Thoracic aorta (tissue), 2 donors: ENCODE results near the gene COQ8B. TPM values are rescaled to one million over a fixed set of nuclear protein-coding genes. Genes with fewer than 3 reads are reported as not detected.

Experiments
- ATAC-seq: fragments of 150-250 bp; one replicate; pipeline ENCODE4 v1.8.0; 2017; ENCODE audit warnings: low read depth; ENCODE audit not compliant: insufficient number of reproducible peaks, low FRiP score
- DNase-seq: peaks from one replicate; pipeline ENCODE4 v3.0.0-alpha.2; 2020; ENCODE audit warnings: low spot score
- H3K27ac ChIP-seq, 2 donors: fragments of 200-600 bp; sonication (generic); 1 replicate in 1 of 2; 2 replicates in 1 of 2; pipeline ENCODE4 v1.5.1; 2016; ENCODE audit warnings: mild to moderate bottlenecking in 2 of 2, moderate library complexity in 2 of 2
- H3K27me3 ChIP-seq: fragments of 200-600 bp; sonication (generic); replicated peaks from 2 replicates; pipeline ENCODE4 v1.6.0; 2016; ENCODE audit warnings: mild to moderate bottlenecking; ENCODE audit not compliant: insufficient read depth
- H3K36me3 ChIP-seq: fragments of 200-600 bp; sonication (generic); one replicate; pipeline ENCODE4 v1.5.1; 2016
- H3K4me1 ChIP-seq, 2 donors: fragments of 200-600 bp; sonication (generic); 1 replicate in 1 of 2; 2 replicates in 1 of 2; pipeline versions ENCODE4 v1.5.1 to v1.6.0; 2016; ENCODE audit warnings: low read depth in 2 of 2, mild to moderate bottlenecking in 1 of 2; ENCODE audit not compliant: control insufficient read depth in 1 of 2
- H3K4me3 ChIP-seq: fragments of 200-600 bp; sonication (generic); 2 replicates; pipeline ENCODE4 v1.5.1; 2016; ENCODE audit warnings: mild to moderate bottlenecking
- H3K9me3 ChIP-seq: fragments of 200-600 bp; sonication (generic); 2 replicates; pipeline ENCODE4 v1.5.1; 2016
- total RNA-seq, 2 donors: library from RNA; depleted of rRNA; stranded (reverse); fragments of >200 nt; gene quantifications; one replicate each; pipeline versions ENCODE4 v1.1.0 to v1.2.3, GENCODE V29; 2016
- TF ChIP-seq, protein P1 (sequence below): fragments of 200-600 bp; sonication (generic); IDR thresholded peaks from one replicate; pipeline ENCODE4 v1.5.1; 2019; ENCODE audit warnings: antibody characterized with exemption

COQ8B gene
- total RNA-seq, 2 donors from 2014 or later: 53.6 to 127 TPM

- H3K27me3 ChIP-seq: no peaks in the 10 kb centered on the region
- ATAC-seq: no peak
- H3K9me3 ChIP-seq: no peaks in the 10 kb centered on the region
- DNase-seq: no peak
- peak overlapping the region; percentile 87 for H3K4me3 ChIP-seq
- TF ChIP-seq, protein P1, sequence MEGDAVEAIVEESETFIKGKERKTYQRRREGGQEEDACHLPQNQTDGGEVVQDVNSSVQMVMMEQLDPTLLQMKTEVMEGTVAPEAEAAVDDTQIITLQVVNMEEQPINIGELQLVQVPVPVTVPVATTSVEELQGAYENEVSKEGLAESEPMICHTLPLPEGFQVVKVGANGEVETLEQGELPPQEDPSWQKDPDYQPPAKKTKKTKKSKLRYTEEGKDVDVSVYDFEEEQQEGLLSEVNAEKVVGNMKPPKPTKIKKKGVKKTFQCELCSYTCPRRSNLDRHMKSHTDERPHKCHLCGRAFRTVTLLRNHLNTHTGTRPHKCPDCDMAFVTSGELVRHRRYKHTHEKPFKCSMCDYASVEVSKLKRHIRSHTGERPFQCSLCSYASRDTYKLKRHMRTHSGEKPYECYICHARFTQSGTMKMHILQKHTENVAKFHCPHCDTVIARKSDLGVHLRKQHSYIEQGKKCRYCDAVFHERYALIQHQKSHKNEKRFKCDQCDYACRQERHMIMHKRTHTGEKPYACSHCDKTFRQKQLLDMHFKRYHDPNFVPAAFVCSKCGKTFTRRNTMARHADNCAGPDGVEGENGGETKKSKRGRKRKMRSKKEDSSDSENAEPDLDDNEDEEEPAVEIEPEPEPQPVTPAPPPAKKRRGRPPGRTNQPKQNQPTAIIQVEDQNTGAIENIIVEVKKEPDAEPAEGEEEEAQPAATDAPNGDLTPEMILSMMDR: no peak
- peaks cover 14% of the 10 kb centered on the region for H3K36me3 ChIP-seq
- H3K4me1 ChIP-seq: peaks cover 21 to 42% of the 10 kb centered on the region in 2 donors
- H3K27ac ChIP-seq: peak overlapping the region; percentile 99
These were observed 4.4 kb upstream of the COQ8B start for GRCh38 chr19:40721140-40721486.

DNA sequence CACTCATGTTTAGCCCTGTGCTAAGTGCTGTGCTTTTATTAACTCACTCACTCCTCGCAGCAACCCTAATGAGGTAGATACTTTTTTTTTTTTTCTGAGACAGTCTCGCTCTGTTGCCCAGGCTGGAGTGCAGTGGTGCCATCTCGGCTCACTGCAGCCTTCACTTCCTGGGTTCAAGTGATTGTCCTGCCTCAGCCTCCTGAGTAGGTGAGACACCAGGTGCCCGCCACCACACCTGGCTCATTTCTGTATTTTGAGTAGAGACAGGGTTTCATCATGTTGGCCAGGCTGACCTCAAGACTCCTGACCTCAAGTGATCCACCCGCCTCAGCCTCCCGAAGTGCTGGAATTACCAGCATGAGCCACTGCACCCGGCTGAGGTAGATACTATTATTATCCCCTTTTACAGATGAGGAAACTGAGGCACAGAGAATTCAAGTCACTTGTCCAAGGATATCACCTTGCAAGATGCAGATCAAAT lies 2.8 kb upstream of the COQ8B start:
- ATAC-seq (no peak), DNase-seq (no peak)
- Histone ChIP-seq H3K4me3 (peak overlapping the region; percentile 87), H3K36me3 (peaks cover 7% of the 10 kb centered on the region), H3K27ac (peak overlapping the region; percentile 99), H3K4me1 (peaks cover 22 to 49% of the 10 kb centered on the region in 2 donors), H3K27me3 (no peaks in the 10 kb centered on the region), H3K9me3 (no peaks in the 10 kb centered on the region)
- TF ChIP-seq, protein P1: no peak

GRCh38 chr19:40718774-40719391 lies 2.2 kb upstream of the COQ8B start:
- H3K4me1 ChIP-seq: peaks cover 27 to 54% of the 10 kb centered on the region in 2 donors
- TF ChIP-seq, protein P1: no peak
- H3K9me3 ChIP-seq: no peaks in the 10 kb centered on the region
- DNase-seq: no peak
- H3K27me3 ChIP-seq: no peaks in the 10 kb centered on the region
- H3K4me3 ChIP-seq: peak overlapping the region; percentile 87
- H3K27ac ChIP-seq: peak overlapping the region; percentile 99
- ATAC-seq: no peak
- peaks cover 5% of the 10 kb centered on the region for H3K36me3 ChIP-seq

DNA sequence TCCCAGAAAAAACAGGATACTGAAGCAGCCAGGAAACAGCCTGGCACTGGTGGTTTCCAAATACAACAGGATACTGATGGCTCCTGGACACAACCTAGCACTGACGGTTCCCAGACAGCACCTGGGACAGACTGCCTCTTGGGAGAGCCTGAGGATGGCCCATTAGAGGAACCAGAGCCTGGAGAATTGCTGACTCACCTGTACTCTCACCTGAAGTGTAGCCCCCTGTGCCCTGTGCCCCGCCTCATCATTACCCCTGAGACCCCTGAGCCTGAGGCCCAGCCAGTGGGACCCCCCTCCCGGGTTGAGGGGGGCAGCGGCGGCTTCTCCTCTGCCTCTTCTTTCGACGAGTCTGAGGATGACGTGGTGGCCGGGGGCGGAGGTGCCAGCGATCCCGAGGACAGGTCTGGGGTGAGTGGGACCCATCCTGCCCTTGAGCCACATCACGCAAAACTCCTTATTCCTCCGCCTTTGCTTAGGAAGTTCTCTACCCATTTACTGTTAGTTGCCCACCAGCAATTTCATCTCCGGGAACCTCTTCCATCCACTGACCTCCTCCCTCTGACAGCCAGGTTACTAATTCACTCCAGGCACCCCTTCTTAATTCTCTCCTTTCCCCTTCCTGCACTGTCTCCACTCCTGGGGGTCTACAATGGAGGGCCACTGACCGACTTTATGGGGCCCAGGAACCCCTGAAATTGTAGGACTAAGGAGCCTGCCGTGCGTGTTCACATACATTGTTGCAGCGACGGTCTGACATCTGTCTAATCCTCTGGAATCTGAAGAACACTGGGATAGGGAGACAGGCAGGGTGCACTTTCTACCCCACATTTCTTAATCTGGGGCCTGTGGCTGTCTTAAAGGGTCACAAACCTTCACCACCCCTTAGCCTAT lies 1.4 kb upstream of the COQ8B start:
- DNase-seq: no peak
- peak overlapping the region; percentile 99 for H3K27ac ChIP-seq
- TF ChIP-seq, protein P1: no peak
- peak overlapping the region; percentile 87 for H3K4me3 ChIP-seq
- no peak for ATAC-seq
- no peaks in the 10 kb centered on the region for H3K9me3 ChIP-seq
- H3K27me3 ChIP-seq: no peaks in the 10 kb centered on the region
- no peaks in the 10 kb centered on the region for H3K36me3 ChIP-seq
- peaks cover 27 to 56% of the 10 kb centered on the region in 2 donors for H3K4me1 ChIP-seq

DNA sequence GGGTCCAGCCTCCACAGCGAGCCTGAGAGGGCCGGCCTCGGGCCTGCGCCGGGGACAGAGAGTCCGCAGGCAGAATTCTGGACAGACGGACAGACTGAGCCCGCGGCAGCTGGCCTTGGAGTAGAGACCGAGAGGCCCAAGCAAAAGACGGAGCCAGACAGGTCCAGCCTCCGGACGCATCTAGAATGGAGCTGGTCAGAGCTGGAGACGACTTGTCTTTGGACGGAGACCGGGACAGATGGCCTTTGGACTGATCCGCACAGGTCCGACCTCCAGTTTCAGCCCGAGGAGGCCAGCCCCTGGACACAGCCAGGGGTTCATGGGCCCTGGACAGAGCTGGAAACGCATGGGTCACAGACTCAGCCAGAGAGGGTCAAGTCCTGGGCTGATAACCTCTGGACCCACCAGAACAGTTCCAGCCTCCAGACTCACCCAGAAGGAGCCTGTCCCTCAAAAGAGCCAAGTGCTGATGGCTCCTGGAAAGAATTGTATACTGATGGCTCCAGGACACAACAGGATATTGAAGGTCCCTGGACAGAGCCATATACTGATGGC lies 716 bp upstream of the COQ8B start:
- H3K36me3 ChIP-seq: no peaks in the 10 kb centered on the region
- H3K9me3 ChIP-seq: no peaks in the 10 kb centered on the region
- H3K27ac ChIP-seq: peak overlapping the region; percentile 99
- TF ChIP-seq, protein P1: no peak
- DNase-seq (no peak), ATAC-seq (no peak)
- no peaks in the 10 kb centered on the region for H3K27me3 ChIP-seq
- peaks cover 25 to 53% of the 10 kb centered on the region in 2 donors for H3K4me1 ChIP-seq
- H3K4me3 ChIP-seq: peak overlapping the region; percentile 87
